Sigmoid colon (tissue), 7 donors: ENCODE results near the gene PERP. TPM values are rescaled to one million over a fixed set of nuclear protein-coding genes. Genes with fewer than 3 reads are reported as not detected.

Source experiments
- DNase-seq: peaks from one replicate; pipeline ENCODE4 v3.0.0-alpha.2; 2019
- H3K27ac ChIP-seq, 4 donors: fragments of 200-600 bp; sonication (generic); one replicate each; pipeline ENCODE4 v1.5.1; 2016 to 2019; ENCODE audit warnings: mild to moderate bottlenecking in 1 of 4
- H3K27me3 ChIP-seq, 3 donors: fragments of 200-600 bp; sonication (generic); one replicate each; pipeline ENCODE4 v1.5.1; 2019; ENCODE audit warnings: mild to moderate bottlenecking in 1 of 3
- H3K36me3 ChIP-seq, 4 donors: fragments of 200-600 bp; sonication (generic); one replicate each; pipeline ENCODE4 v1.5.1; 2016 to 2019
- H3K4me1 ChIP-seq, 4 donors: fragments of 200-600 bp; sonication (generic); one replicate each; pipeline ENCODE4 v1.5.1; 2017 to 2019
- H3K4me3 ChIP-seq, 4 donors: fragments of 200-600 bp; sonication (generic); one replicate each; pipeline ENCODE4 v1.5.1; 2017 to 2019; ENCODE audit warnings: mild to moderate bottlenecking in 2 of 4, moderate library complexity in 1 of 4
- H3K9me3 ChIP-seq, 4 donors: fragments of 200-600 bp in 3 of 4; sonication (generic) in 3 of 4; one replicate each; pipeline versions ENCODE4 v1.5.1 to v1.6.1; 2013 to 2019
- CTCF ChIP-seq, 4 experiments: fragments of 450-650 bp in 3 of 4; fragments of 200-600 bp in 1 of 4; IDR thresholded peaks; one replicate each; pipeline ENCODE4 v1.5.1; 2016 to 2019; ENCODE audit warnings: antibody characterized with exemption in 4 of 4, mild to moderate bottlenecking in 3 of 4, moderate library complexity in 2 of 4
- EP300 ChIP-seq, 4 donors: sonication (generic); formaldehyde crosslinking; IDR thresholded peaks; one replicate each; pipeline ENCODE4 v1.6.1; 2017; ENCODE audit warnings: antibody characterized with exemption in 4 of 4
- POLR2A ChIP-seq, 2 donors: fragments of 450-650 bp; IDR thresholded peaks; one replicate each; pipeline ENCODE4 v1.6.1; 2016; ENCODE audit warnings: antibody characterized with exemption in 2 of 2, mild to moderate bottlenecking in 2 of 2, moderate library complexity in 2 of 2
- POLR2AphosphoS5 ChIP-seq, 4 donors: sonication (generic); formaldehyde crosslinking; IDR thresholded peaks; one replicate each; pipeline ENCODE4 v1.6.1; 2017; ENCODE audit warnings: antibody characterized with exemption in 4 of 4
- WGBS, 2 donors: extraction: QIAGEN DNeasy Blood & Tissue Kit; methylation state at CpG; one replicate each; pipeline ENCODE4 v1.1.7; 2013; 5-methylcytosine and 5-hydroxymethylcytosine counted together
- intact Hi-C: fragments of 100-400 bp; cut with DNase I; formaldehyde crosslinking; loops from one replicate; pipeline ENCODE4 v1.15.1; 2023
- polyA plus RNA-seq, 3 donors: library from polyadenylated mRNA; stranded (reverse); fragments of 200-250 nt; gene quantifications; one replicate each; pipeline ENCODE4 v1.2.3, GENCODE V29; 2013
- total RNA-seq, 4 donors: library from RNA; depleted of rRNA; stranded (reverse); fragments of >200 nt; gene quantifications; one replicate each; pipeline ENCODE4 v1.1.0, GENCODE V29; 2016
- donor health status: healthy with polysubstance abuse.
- donor health status: Bipolar disorder and iron deficiency.
- donor health status: healthy.

The PERP gene
- total and polyA plus RNA-seq, 7 donors: 21.7 to 43.7 (median 36.0) TPM

GRCh38 chr6:138087593-138088325 is 19.5 kb downstream of the PERP start:
- no peak for DNase-seq
- H3K4me1 ChIP-seq: peaks cover 0 to 25% (median 16%) of the 10 kb centered on the region in 4 donors
- H3K4me3 ChIP-seq: no peak overlapping the region
- intact Hi-C loops: no loop called here
- no peak for TF ChIP-seq POLR2A (IDR thresholded peaks at IDR 0.05)
- TF ChIP-seq CTCF (IDR thresholded peaks at IDR 0.05): no peak
- no peak for TF ChIP-seq POLR2AphosphoS5 (IDR thresholded peaks at IDR 0.05)
- TF ChIP-seq EP300 (IDR thresholded peaks at IDR 0.05): no peak
- H3K36me3 ChIP-seq: peaks cover 0 to 16% (median 0%) of the 10 kb centered on the region in 4 donors
- no peaks in the 10 kb centered on the region for H3K27me3 ChIP-seq
- 83 to 86% methylated on average over 5 of the region's 5 CpGs for WGBS, 2 donors
- H3K9me3 ChIP-seq: no peaks in the 10 kb centered on the region
- peak overlapping the region in 3 of 4 donors; percentile 49 to 70 (median 67) for H3K27ac ChIP-seq

GRCh38 chr6:138086573-138087196 is 20.5 kb downstream of the PERP start:
- peaks cover 0 to 25% (median 16%) of the 10 kb centered on the region in 4 donors for H3K4me1 ChIP-seq
- intact Hi-C loops: no loop called here
- H3K36me3 ChIP-seq: peaks cover 0 to 10% (median 0%) of the 10 kb centered on the region in 4 donors
- no peaks in the 10 kb centered on the region for H3K9me3 ChIP-seq
- H3K4me3 ChIP-seq: no peak overlapping the region
- no peaks in the 10 kb centered on the region for H3K27me3 ChIP-seq
- no peak for DNase-seq
- WGBS, 2 donors: 33 to 62% methylated on average over 5 of the region's 5 CpGs
- TF ChIP-seq EP300 (IDR thresholded peaks at IDR 0.05): no peak
- no peak for TF ChIP-seq POLR2A (IDR thresholded peaks at IDR 0.05)
- TF ChIP-seq POLR2AphosphoS5 (IDR thresholded peaks at IDR 0.05): no peak
- no peak for TF ChIP-seq CTCF (IDR thresholded peaks at IDR 0.05)
- peak overlapping the region in 1 of 4 donors; percentile 35 for H3K27ac ChIP-seq

- no peak for DNase-seq
- H3K36me3 ChIP-seq: peaks cover 0 to 1% (median 0%) of the 10 kb centered on the region in 4 donors
- H3K27ac ChIP-seq: no peak overlapping the region
- H3K27me3 ChIP-seq: no peaks in the 10 kb centered on the region
- peaks cover 0 to 25% (median 16%) of the 10 kb centered on the region in 4 donors for H3K4me1 ChIP-seq
- H3K9me3 ChIP-seq: no peaks in the 10 kb centered on the region
- 26 to 77% methylated on average over 2 of the region's 2 CpGs for WGBS, 2 donors
- no peak overlapping the region for H3K4me3 ChIP-seq
- intact Hi-C loops: no loop called here
- no peak for TF ChIP-seq POLR2AphosphoS5 (IDR thresholded peaks at IDR 0.05)
- no peak for TF ChIP-seq CTCF (IDR thresholded peaks at IDR 0.05)
- TF ChIP-seq POLR2A (IDR thresholded peaks at IDR 0.05): no peak
Observed at GRCh38 chr6:138085839-138086222, 21.4 kb downstream of the PERP start.

GRCh38 chr6:138084904-138085838 is 22.0 kb downstream of the PERP start:
- intact Hi-C loops: no loop called here
- no peak for TF ChIP-seq POLR2A (IDR thresholded peaks at IDR 0.05)
- no peak for TF ChIP-seq CTCF (IDR thresholded peaks at IDR 0.05)
- no peaks in the 10 kb centered on the region for H3K27me3 ChIP-seq
- no peaks in the 10 kb centered on the region for H3K9me3 ChIP-seq
- no peak overlapping the region for H3K4me3 ChIP-seq
- no peaks in the 10 kb centered on the region for H3K36me3 ChIP-seq
- DNase-seq: no peak
- H3K4me1 ChIP-seq: peaks cover 0 to 25% (median 16%) of the 10 kb centered on the region in 4 donors
- H3K27ac ChIP-seq: no peak overlapping the region
- 83 to 94% methylated on average over 10 of the region's 10 CpGs for WGBS, 2 donors
